Superior temporal gyrus (tissue), 1 donor: Measurements from ENCODE around the gene MAPRE3.

ENCODE experiments used
- DNase-seq: peaks from one replicate; pipeline ENCODE4 v3.0.0-alpha.2; 2016; ENCODE audit errors: extremely low spot score

Gene MAPRE3

DNA sequence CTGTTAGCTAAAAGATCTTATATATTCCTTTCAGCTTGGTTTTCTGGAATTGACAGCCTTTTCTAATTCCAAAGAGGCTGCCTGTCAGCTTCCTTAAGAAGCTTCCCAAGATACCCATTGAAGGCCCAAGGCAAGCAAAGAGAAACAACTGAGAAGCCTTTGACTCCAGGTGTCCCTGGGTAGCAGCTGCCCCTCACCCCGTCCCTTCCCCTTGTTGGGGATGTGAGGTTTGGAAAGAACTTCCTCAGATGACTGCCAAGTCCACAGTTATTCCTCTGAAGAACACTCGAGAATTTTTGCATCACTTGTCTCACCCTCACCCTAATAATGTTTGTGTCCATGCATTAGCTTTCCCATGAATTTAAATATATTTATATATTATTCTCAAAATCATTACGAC lies 13.3 kb downstream of the MAPRE3 start:
- no peak for DNase-seq

DNA sequence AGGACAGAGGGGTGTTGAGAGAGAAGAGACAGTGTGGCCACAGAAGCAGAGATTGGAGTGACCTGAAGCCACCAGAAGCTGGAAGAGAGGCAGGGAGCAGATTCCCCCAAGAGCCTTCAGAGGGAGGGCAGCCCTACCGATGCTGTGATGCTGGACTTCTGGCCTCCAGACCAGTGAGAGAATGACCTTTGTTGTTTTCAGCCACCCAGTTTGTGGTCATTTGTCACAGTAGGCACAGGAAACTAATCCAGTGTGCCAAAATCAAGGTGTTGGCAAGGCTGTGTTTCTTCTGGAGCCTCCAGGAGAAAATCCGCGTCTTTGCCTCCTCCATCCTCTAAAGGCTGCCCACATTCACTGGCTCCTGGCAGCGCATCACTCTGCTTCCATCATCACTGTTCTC lies 15.4 kb downstream of the MAPRE3 start:
- no peak for DNase-seq

DNA sequence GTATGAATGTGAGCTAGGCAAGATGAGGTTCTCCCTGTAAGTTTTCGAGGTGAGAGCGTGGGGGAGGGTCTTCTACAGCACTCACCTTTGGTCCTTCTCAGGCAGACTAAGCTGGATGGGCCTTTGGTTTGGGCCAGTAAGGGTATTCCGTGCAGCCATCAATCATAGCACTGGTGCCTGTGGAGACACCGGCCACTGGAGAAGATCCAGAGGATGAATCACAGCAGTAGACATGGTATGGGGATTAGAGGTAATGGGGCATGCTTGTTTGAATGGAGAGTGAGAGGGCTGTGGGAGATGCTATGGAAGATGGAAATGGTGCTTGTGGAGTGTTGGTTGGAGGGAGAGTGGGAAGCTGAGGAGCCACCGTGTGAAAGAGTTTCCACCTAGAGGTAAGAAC lies 16.1 kb downstream of the MAPRE3 start:
- no peak for DNase-seq

DNA sequence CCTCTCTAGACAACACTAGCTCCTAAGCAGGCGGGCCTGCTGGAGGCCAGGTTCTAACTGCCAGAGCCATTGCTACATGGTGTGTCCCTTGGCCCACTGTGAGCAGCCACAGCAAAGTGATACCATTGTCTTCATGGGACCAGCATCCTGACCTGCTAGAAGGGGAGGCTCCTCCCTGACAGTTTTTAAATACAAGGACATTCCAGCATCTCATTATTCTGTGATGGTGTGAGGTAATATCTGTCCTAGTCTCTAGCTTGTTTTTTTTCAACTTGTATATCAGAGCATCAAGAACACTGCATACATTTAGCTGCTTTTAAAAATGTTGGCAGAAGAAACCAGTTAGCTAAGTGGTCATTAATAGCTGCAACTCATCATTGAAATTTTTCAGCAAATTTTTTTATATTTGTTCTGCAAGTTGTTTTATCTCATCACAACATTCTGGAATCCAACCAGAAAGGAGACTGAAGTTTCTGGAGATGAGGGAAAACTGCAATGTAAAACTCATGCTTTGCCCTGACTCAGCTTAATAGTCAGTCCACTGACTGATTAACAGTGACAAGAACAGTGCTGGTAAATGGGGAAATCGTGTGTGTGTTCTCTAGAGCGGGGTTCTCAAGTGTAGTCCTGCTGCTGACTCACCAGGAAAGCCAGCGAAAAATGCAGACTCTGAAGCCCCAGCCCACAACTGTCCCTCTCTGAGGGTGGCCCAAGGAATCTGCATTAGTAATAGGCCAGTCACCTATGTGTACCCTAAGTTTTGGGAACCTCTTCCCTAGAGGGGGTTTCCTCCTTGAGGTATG lies 17.8 kb downstream of the MAPRE3 start:
- DNase-seq: no peak

DNA sequence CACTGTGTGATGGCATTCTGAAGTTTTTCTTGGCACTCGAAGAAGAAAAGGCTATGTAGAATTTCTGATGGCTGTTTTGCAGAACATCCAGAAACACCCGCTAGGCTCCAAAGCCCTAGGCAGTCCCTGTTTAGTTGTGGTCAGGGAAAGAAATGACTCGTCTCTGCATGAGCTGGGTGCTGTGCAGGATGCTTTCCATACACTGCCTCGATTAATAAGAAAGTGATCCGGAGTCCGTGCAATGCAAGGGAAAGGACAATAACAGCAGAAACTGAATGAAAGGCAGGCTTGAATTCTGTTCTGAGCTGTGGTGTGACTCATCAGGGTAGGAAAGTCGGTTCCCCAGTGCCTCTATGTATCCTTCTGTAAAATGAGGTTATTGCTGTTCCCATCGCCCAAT lies 18.7 kb downstream of the MAPRE3 start:
- no peak for DNase-seq

DNA sequence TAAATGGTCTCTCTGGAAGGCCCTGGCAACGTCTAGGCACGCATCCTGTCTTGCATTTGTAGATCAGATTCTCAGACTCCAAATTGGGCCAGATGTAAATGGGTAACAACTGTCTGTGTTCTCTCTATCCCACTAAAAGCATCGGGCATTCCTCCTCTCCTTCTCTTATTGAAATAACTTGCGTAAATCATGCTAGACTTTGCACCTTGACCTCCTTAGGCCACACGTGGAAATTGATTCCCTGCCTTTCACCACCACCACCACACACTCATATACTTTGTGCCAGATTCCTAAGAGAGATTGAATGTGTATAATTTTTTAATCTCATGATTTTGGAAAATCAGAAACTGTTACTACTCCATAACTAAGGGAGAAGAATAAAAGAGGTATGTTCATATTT lies 21.3 kb downstream of the MAPRE3 start:
- DNase-seq: no peak

DNA sequence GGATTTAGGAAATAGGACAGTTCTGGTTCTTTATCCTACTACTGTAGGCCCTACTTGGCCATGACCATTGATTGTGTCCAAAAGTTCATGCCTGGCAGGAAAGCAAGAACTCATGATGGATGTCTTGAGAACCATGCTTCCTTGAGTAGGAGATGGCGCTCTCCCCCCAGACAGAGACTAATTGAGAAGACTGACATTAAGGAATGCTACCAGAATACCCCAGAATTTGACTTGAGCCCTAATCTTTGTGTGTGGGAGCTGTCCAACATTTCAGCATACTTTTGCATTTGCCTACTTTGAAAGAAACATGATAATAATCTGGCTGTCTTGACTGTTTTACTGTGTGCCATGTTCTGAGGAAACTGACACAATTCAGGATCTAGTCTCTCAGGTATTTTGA lies 23.3 kb downstream of the MAPRE3 start:
- DNase-seq: no peak

DNA sequence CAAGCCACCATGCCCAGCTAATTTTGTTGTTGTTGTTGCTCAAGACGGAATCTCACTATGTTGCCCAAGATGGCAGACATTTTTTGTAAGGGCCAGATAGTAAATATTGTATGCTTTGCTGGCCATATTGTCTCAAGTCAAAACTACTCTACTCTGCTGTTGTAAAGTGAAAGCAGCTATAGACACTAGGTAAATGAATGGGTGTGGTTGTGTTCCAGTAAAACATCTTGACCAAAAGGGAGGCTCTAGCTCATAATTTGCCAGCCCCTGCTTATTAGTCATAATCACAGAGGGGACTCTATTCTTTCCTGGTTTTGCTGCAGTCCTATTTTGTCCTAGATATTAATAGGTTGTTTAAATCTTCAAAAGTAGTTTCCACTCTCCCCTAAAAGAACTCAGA lies 24.5 kb downstream of the MAPRE3 start:
- DNase-seq: no peak

DNA sequence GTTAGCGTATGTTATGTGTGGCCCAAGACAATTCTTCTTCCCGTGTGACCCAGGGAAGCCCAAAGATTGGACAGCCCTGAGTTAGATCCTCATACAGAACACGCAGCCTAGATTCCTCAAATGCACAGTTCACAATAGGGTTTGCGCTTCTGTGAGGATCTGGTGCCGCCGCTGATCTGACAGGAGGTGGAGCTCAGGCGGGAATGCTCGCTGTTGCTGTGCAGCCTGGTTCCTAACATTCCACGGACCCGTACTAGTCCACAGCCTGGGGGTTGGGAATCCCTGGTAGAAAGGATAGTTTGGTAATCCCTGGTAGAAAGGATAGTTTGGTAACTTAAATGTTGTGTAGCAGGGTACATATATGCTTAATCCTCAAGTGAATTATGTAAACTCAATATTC lies 27.0 kb downstream of the MAPRE3 start:
- DNase-seq: no peak

DNA sequence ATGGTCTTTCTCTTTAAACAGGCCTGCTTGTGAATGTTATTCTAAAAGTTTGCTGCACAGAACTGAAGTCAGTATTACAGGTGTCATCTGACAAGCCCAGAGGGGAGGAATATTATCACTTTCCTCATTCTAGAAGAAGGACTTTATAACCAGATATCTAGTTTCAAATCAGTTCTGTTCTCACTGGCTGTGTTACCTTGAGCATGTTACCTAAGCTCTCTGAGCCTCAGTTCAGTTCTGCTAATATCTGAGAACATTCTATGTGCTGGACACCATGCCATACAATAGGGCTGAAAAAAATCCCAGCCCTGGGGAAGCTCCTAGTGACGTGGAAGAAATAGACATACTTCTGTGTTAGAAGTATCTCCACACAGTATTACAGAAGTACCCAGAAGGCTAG lies 27.9 kb downstream of the MAPRE3 start:
- no peak for DNase-seq

DNA sequence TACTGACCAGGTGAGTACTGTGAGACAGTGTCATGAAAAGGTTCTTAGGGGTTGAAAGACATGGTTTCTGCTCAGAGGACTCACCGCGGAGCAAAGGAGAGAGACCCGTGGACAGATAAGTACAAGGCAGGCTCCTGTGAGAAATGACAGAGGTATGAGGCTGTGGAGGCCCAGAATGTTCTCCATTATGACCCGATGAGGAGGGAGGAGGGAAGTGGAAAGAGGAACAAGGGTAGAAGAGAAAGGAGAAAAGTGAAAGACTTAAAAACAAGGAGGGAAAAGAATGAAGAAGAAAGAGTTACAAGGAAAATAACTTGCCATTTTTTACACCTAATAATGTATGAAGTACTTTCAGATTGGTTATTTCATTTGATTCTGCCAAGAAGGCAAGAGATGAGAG lies 29.8 kb downstream of the MAPRE3 start:
- DNase-seq: no peak

DNA sequence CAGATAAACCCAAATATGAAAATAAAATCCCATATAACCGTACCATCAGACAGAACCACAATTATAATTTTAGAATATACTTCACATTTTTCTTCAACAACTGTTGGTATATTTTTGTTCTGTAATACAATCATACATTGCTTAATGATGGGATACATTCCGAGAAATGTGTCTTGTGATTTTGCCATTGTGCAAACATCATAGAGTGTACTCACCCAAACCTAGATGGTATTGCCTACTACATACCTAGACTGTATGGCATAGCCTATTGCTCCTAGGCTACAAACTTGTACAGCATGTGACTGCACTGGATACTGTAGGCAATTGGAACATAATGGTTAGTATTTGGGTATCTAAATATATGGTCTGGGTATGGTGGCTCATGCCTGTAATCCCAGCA lies 30.6 kb downstream of the MAPRE3 start:
- no peak for DNase-seq

DNA sequence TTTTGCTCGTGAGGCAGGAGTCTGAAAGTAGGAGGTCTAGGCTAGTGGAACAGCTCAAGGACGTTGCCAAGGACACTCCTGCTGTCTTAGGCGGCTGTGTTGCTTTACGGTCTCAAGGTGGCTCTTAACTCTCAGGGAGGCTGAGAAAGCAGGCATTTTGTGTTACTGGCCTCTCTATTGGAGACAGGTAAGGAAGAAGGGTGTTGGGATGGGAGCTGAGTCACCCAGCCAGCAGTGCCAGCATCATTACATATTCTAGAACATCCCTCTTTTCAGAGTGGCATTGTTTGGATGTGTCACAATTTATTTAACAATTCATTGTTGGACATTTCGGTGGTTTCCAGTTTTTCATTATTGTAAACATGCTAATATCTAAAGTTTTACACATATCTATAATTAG lies 31.5 kb downstream of the MAPRE3 start:
- no peak for DNase-seq

DNA sequence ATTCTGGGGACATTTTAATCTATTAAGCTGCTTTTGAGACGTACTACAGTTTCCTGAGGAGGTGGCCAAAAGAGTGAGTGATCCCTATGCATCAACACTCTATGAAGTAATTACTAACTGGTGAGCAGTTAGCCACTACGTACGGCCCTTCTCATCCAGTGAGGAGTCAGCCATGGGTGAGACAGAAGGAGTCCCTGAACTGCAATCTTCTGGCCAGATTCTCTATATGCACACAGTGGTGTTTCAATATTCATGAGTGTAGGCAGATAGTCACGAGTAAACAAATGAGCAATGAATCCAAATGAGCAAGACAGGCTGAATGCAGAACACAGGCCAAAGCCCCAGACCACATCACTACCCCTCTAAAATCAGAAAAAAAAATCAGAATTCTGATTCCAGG lies 32.6 kb downstream of the MAPRE3 start:
- peak; percentile 36 for DNase-seq

DNA sequence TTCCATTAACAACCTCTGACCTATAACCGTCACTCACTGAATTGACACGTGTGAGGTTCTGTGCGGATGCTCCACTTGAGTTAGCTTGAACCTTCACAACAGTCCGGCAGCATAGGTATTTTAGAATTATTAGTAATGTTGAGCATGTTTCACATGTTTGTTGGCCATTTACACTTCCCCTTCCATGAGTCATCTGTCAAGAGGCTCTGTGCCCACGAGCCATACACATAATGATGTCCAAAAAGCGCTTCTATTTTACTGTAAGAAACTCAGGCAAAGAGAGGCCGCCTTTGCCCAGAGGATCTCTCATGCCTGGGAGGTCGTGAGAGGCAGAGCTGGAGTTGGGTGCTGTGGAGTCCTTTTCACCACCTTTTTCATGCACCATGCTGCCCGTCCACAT lies 33.4 kb downstream of the MAPRE3 start:
- DNase-seq: no peak

DNA sequence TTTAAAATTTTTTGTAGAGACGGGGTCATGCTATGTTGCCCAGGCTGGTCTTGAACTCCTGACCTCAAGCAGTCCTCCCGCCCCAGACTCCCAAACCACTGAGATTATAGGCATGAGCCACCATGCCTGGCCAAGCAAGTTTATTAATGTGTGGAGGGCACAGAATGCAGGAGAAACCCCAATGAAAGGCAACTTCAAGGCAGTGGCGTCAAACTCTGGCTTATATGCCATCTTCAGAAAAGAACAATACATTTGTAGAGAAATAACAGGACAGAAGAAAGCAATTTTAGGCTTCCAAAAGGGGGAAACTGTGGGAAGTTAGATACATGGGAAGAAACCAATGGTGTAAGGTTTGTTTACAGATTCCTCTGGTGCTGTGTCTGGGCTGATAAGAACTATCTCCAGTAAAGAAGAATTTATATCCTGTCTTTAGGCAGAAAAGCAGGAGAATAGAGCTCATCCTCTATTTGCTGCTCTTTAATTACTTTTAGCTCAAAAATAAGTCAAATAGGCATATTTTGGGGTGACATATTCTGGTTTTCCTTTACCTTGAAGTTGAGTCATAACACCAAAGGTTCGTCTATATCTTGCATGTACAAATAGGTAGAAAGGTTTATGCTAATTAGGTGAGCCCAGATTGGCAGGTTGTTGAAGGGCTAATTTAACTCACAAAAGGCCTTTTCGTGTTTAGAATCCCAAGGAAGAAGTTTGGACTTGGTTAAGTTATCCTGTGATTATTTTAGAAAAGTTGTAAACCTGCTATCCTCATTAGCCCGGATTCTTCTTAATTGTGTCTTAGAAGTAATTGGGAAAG lies 36.4 kb downstream of the MAPRE3 start:
- no peak for DNase-seq

DNA sequence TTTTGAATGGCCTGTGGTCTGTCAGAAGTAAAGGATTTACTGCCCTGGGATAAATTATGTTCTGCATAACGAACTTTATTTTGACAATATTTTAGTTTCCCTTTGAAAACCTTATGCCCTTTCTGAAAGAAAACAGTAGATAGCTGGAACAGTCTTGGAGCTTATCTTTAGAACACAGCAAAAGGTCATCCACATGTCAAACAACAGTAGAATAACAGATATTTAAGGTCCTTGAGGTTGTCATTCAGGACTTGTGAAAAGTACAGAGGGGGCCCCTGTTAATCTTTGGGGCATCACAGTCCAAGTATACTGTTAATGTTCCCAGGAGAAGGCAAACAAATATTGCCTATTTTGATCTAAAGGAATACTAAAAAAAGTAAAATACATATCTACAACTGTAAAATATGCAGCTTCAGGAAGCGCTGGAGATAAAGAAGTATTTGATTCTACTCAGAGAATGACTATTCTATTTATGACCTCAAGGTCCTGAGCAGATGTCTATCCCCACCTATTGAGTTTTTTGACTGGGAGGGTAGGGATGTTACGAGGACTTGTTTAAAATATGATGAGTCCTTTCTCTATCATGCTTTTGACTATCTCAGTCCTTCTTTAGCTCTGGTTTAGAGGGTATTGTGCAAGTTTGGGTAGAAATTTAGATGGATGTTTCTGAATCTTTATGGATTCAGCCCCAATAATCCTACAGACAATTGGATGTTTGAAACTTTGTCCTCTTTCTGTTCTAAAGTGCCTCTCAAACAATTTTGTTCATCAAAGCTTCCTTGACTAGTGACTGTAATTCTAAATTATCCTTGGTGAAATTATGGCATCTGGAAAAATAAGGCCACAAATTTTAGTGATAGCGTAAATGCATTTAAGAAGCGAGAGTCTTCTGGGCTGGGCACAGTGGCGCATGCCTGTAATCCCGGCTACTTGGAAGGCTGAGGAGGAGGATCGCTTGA lies 37.3 kb downstream of the MAPRE3 start:
- DNase-seq: no peak

DNA sequence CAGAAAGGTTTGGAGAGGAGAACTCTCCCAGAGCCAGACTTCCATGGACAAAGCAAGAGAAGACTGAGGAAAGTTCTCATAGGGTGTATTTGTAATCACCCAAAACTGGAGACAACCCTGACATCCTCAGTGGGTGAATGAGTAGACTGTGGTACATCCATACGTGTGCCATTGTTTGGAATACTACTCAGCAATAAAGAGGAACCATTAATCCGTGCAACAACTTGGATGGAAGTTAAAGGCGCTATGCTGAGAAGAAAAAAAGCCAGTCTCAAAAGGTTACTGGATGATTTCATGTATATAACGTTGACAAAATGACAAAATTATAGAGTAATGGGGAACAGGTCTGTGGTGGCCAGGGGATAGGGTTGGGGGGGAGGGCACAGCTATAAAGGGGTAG lies 38.2 kb downstream of the MAPRE3 start:
- DNase-seq: no peak

DNA sequence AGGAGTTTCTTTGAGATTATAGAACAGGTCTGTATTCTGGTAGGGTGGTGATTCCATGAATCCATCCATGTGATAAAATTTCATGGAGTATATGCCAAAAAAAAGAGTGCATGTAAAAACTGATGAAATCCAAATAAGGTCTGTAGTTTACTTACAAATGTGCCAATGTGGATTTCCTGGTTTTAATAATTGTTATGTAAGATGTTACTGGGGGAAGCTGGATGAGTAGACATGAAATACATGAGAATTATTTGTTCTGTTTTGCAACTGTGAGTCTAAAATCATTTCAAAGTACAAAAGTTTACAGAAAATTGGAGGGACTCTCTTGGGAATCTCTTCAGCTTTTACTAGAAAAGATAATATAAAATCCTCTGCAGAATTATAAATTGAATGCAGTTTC lies 38.6 kb downstream of the MAPRE3 start:
- no peak for DNase-seq

DNA sequence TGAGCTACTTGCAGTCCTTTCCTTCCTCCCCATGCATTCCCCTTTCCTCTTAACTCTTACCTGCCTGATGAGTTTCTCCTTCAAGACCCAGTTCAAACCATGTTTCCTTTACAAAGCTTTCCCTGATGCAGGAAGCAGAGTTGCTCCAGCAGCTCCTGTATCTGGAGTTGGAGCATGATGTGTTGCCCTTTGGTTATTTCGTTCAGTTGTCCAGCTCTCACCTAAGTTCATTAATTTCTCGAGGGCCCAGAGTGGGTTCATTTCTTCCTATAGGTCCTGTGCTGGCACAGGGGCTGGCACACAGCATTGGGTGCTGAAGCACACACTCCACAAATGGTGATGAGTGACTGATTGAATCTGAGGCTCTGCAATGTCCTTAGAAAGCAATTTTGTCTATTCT lies 39.3 kb downstream of the MAPRE3 start:
- DNase-seq: no peak

DNA sequence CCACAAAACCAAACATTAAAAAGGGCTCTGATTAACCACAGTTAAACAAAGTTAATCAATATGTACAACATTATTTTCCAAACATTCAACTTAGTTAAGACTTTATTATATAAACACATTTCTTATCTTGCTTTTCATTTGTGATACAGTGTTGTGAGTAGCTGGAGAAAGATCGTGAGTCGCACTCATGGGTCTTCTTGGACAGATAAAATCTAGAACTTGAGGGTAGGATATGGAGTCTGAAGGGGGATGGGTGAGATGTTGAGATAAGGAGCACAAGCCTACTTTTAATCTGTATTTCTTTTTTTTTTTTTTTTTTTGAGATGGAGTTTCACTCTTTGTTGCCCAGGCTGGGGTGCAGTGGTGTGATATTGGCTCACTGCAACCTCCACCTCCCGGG lies 39.7 kb downstream of the MAPRE3 start:
- DNase-seq: no peak

DNA sequence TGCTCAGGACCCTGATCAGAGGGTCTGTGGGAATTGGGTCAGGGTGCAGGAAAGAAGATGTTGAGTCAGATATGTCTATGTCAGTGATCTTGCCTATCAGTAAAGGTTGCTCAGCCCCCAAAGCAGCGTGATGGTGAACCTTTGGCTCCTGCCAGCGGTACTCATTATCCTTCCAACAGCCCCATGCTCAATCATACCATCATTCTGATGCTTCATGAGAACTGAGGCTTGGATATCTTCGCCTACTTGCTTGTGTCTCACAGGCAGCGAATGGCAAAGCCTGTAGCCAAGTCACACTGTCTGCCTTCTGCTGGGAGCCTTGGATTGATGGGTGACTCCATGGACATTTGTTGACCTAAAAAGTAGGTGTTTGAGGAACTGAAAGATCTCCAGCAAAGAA lies 43.3 kb downstream of the MAPRE3 start:
- DNase-seq: no peak
